ENCODE results near the gene STK17B. TPM values are rescaled to one million over a fixed set of nuclear protein-coding genes. Genes with fewer than 3 reads are reported as not detected.

The STK17B gene
- polyA plus RNA-seq, 1 experiment, result 31.8 TPM

DNA sequence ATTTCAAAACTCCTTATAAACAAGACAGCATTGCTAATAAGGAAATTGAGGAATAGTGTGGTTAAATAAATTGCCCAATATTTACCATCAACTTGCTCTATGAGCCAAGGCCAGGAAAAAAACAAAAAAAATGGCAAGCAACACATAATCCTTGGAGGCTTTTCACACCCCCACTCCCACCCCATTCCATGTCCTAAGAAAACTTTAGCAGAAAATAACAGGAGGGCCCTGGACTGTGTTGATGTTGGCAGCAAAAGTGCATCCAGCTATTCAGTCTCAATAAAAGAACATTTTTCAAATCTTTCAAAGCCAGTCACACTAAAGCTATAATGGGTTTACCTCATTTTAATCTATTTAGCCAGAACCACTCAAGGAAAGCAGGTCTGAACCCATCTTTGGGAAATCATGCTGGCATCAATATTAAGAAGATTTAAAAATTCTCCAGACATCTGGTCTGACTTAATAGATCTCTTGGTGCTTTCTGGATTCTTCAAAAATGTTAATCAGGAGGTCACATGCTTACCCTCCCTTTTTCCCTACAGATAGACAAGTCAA is 34.6 kb upstream of the STK17B start:
- TF ChIP-seq, protein P1, sequence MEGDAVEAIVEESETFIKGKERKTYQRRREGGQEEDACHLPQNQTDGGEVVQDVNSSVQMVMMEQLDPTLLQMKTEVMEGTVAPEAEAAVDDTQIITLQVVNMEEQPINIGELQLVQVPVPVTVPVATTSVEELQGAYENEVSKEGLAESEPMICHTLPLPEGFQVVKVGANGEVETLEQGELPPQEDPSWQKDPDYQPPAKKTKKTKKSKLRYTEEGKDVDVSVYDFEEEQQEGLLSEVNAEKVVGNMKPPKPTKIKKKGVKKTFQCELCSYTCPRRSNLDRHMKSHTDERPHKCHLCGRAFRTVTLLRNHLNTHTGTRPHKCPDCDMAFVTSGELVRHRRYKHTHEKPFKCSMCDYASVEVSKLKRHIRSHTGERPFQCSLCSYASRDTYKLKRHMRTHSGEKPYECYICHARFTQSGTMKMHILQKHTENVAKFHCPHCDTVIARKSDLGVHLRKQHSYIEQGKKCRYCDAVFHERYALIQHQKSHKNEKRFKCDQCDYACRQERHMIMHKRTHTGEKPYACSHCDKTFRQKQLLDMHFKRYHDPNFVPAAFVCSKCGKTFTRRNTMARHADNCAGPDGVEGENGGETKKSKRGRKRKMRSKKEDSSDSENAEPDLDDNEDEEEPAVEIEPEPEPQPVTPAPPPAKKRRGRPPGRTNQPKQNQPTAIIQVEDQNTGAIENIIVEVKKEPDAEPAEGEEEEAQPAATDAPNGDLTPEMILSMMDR (IDR thresholded peaks at IDR 0.05; ENCODE audit: low read depth, low read length), result no peak
- no peak for DNase-seq (ENCODE audit: low read depth, low spot score)
- ChIA-PET POLR2A (no interaction called here), CTCF (interaction anchor here (1.2 to 2.1 kb wide), 2 partner anchors 28 to 71 kb away, joined by 6 to 9 read pairs; no protein-coding TSS in a partner anchor)
- Histone ChIP-seq H3K9me3 (ENCODE audit: control insufficient read depth, insufficient read depth, low read length) (no peaks in the 10 kb centered on the region), H3K27me3 (ENCODE audit: control insufficient read depth, insufficient read depth, low read length) (no peaks in the 10 kb centered on the region), H3K27ac (ENCODE audit: low read depth, low read length) (no peak overlapping the region), H3K4me3 (ENCODE audit: low read depth, low read length) (no peak overlapping the region)

DNA sequence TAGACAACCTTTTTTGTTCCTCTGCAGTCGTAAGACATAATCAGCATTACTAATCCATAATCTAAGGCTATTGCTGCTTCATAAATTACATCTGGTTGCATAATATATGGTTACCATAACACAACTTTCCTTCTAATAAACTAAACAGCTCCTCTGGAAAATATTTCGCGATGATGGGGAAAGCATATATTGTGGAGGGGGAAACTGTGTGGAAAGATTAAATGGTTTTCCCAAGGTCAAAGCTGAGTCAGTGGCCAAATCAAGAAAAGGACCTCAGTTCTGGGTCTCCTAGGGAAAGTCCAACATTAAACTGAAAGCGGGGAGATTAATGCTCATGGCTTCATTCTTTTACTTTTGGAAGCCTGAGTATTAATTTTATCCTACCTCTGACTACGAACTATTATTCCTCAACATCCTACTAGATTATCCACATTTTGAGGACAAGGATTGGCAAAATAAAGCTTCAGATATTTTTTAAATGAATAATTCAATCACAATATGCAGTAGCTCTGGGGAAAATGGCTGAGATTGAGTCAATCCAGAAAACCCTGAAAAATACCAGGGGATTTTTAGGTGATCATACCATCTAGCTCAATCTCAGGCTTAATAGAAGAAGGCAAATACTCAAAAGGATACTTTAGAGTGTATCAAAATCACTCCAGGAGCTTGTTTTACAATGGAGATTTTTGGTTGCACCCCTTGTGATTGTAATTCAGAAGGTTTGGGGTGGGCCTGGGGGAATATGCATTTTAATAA is 33.8 kb upstream of the STK17B start:
- no peaks in the 10 kb centered on the region for H3K27me3 ChIP-seq (ENCODE audit: control insufficient read depth, insufficient read depth, low read length)
- H3K9me3 ChIP-seq (ENCODE audit: control insufficient read depth, insufficient read depth, low read length), result no peaks in the 10 kb centered on the region
- ChIA-PET CTCF (interaction anchor here (0.9 to 2.1 kb wide), 3 partner anchors 29 to 138 kb away, joined by 3 to 9 read pairs (median 6); no protein-coding TSS in a partner anchor), POLR2A (interaction anchor here (0.6 kb wide), 1 partner anchor 24 kb away, joined by 4 read pairs; no protein-coding TSS in a partner anchor)
- TF ChIP-seq, protein P1 (IDR thresholded peaks at IDR 0.05; ENCODE audit: low read depth, low read length), result no peak
- no peak overlapping the region for H3K4me3 ChIP-seq (ENCODE audit: low read depth, low read length)
- no peak overlapping the region for H3K27ac ChIP-seq (ENCODE audit: low read depth, low read length)
- DNase-seq (ENCODE audit: low read depth, low spot score), result no peak

DNA sequence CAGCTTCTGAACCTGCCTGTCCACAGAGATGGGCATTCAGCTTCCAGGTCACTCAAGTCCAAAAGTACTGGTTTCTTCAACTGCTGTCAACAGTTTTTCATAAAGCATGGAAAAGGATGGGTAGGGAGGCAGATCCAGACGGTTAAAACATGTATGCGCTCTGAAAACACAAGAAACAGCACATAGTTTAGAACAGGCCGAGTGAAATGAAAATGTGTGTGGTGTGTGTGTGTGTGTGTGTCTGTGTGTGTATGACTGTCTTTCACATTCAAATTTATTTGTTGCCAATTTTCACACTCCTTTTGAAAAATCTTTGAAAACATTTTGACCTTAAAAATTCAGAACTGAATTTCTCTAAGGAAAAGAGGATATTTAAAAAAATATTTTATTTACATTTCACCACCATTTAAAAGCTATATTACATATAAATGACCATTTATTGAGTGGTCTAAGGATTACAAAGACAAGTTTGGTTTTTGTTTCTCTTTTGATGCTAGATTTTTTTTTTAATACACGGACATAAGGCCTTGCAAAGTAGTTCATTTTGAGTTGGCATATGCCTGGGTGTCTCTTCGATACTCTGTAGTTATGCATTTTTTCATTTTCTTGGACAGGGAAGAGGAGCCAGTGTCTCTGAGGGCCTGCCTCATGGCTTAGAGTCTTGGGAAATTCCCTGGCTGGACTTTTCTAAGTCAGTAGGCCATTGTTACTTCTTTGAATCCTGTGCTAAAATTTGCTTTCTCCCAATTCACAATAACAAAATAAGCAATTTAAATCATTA is 30.0 kb upstream of the STK17B start:
- no peaks in the 10 kb centered on the region for H3K27me3 ChIP-seq (ENCODE audit: control insufficient read depth, insufficient read depth, low read length)
- no peak overlapping the region for H3K4me3 ChIP-seq (ENCODE audit: low read depth, low read length)
- TF ChIP-seq, protein P1 (IDR thresholded peaks at IDR 0.05; ENCODE audit: low read depth, low read length), result no peak
- ChIA-PET CTCF (interaction anchor here (0.8 to 1.4 kb wide), 2 partner anchors 97 to 252 kb away, joined by 3 read pairs; no protein-coding TSS in a partner anchor), POLR2A (no interaction called here)
- no peaks in the 10 kb centered on the region for H3K9me3 ChIP-seq (ENCODE audit: control insufficient read depth, insufficient read depth, low read length)
- no peak for DNase-seq (ENCODE audit: low read depth, low spot score)
- H3K27ac ChIP-seq (ENCODE audit: low read depth, low read length), result no peak overlapping the region

DNA sequence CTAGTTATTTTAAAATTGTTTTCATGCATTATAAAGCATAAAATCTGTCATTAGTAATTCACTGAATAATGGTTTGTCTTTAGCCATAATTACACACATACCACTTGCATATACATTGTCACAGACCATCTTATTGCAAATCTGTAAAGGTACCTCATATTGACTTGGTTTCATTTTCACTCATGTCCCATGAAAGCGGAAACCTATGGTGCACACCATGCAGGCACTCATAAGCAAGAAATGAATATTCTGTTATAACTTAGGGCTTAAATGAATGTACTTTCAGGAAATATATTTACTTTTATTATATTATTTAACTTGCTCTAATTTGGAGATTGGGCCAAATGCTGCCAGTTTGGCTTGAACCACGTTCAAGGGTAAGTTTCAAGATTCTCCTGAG is 29.2 kb upstream of the STK17B start:
- Histone ChIP-seq H3K27ac (ENCODE audit: low read depth, low read length) (no peak overlapping the region), H3K27me3 (ENCODE audit: control insufficient read depth, insufficient read depth, low read length) (no peaks in the 10 kb centered on the region), H3K9me3 (ENCODE audit: control insufficient read depth, insufficient read depth, low read length) (no peaks in the 10 kb centered on the region), H3K4me3 (ENCODE audit: low read depth, low read length) (no peak overlapping the region)
- CTCF ChIA-PET, result interaction anchor here (1.4 kb wide), 1 partner anchor 253 kb away, joined by 3 read pairs; no protein-coding TSS in a partner anchor
- TF ChIP-seq, protein P1 (IDR thresholded peaks at IDR 0.05; ENCODE audit: low read depth, low read length), result no peak
- POLR2A ChIA-PET, result no interaction called here
- DNase-seq (ENCODE audit: low read depth, low spot score), result no peak
